GM12891 (cell line): ENCODE results near the gene SPATA46.

Experiments used
- PAX5 ChIP-seq: IDR thresholded peaks from 2 replicates; pipeline ENCODE4 v1.6.1; 2011; ENCODE audit warnings: low read length, moderate library complexity, mild to moderate bottlenecking; ENCODE audit not compliant: insufficient read depth, severe bottlenecking
- POLR2A ChIP-seq: IDR thresholded peaks from 2 replicates; pipeline ENCODE4 v1.6.1; 2011; ENCODE audit warnings: low read depth, low read length, control low read depth
- POLR2AphosphoS5 ChIP-seq: IDR thresholded peaks from 2 replicates; pipeline ENCODE4 v1.6.1; 2011; ENCODE audit warnings: low read depth, low read length, control low read depth
- POU2F2 ChIP-seq: IDR thresholded peaks from 2 replicates; pipeline ENCODE4 v1.6.1; 2011; ENCODE audit warnings: low read depth, mild to moderate bottlenecking, control low read depth, low read length, moderate library complexity
- SPI1 ChIP-seq: IDR thresholded peaks from 2 replicates; pipeline ENCODE4 v1.6.1; 2011; ENCODE audit warnings: low read depth, low read length, control low read depth
- TAF1 ChIP-seq: IDR thresholded peaks from 2 replicates; pipeline ENCODE4 v1.6.1; 2011; ENCODE audit warnings: low read depth, low read length, control low read depth

DNA sequence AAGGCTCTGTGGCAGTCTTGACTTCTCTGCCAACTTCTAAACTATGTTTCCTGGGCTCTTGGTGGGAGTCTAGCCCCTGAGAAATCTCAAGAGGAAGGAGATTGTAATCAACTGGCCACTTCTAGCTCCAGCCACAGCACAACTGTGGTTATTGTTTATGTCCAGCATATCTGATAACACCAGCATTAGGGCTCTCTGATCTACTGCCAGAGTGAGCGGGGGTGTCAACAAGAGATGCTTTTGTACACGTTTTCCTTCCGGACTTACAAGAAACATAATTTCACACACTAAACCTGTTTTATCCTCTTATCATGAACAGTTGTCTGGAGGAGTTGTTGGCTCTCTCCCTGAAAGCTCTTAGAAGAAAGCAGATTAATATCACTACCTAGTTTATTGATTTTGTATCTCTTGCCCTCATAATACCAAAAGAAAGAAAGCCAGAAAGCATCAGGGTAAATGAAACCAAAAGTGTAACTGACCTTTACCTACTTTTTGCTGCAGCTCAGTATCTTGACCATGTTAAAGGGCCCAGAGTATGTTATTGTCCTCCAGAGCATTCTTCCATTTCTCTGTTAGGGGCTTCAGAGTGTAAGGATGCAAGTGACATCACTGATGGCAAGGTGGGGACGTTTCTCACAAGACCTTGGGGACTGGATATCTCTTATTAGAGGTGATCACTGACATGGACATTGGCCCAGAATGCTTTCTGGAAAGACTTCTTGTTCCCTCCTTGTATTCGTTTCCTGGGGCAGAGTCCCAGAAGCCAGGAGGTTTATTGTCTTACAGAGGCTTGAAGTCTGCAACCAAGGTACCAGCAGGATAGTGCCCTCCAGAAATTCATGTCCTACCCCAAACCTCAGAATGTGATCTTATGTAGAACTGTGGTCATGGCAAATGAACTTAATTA lies 44.9 kb upstream of the SPATA46 start:
- TF ChIP-seq POLR2A (no peak), POLR2AphosphoS5 (no peak), TAF1 (no peak), SPI1 (no peak), POU2F2 (no peak), PAX5 (no peak)
